ENCODE data around the gene PDE1A. TPM values are rescaled to one million over a fixed set of nuclear protein-coding genes. Genes with fewer than 3 reads are reported as not detected.

Gene PDE1A
- total RNA-seq, 1 experiment from 2014 or later: 0.11 TPM

DNA sequence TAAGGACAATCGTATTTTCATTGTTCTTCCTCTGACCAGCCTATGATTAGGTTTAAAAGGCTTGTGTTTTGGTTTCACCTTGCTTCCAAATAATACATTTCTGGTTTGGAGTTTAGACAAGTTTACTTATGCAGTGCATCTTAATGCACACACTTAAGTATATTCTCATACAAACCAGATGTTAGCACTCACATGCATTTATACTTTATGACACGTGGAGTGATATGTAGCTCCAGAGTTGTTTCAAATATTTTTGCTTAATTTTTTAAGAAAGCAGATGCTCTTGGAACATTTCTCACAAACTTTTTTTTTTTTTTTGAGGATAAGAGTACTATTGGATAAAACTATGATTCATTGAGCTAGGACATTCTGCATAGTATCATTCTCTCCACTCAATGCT is 109.9 kb downstream of the PDE1A start:
- Histone ChIP-seq H3K4me2 (no peak overlapping the region), H2AFZ (no peak overlapping the region), H4K20me1 (ENCODE audit: insufficient read depth) (no peaks in the 10 kb centered on the region), H3K9me2 (ENCODE audit: insufficient read depth) (no peaks in the 10 kb centered on the region), H3K79me2 (ENCODE audit: low read depth) (no peaks in the 10 kb centered on the region), H3K36me3 (ENCODE audit: low read depth) (no peaks in the 10 kb centered on the region), H3K9me3 (ENCODE audit: insufficient read depth, low read depth) (no peaks in the 10 kb centered on the region), H3K4me1 (replicated peaks; ENCODE audit: insufficient read depth) (no peaks in the 10 kb centered on the region), H3K27ac (no peak overlapping the region), H3K27me3 (ENCODE audit: insufficient read depth, low read depth) (no peaks in the 10 kb centered on the region), H3F3A (ENCODE audit: insufficient read depth, low read depth) (no peaks in the 10 kb centered on the region), H3K4me3 (no peak overlapping the region)
- no peak for DNase-seq
- CTCF ChIA-PET: no interaction called here
- no peak for TF ChIP-seq EZH2 (IDR thresholded peaks at IDR 0.05; ENCODE audit: low read depth)
- no peak for TF ChIP-seq CTCF (conservative IDR thresholded peaks at IDR 0.05)
- intact Hi-C loops (cut with micrococcal nuclease; ENCODE audit: unreplicated experiment): no loop called here
- POLR2A ChIA-PET (ENCODE audit: unreplicated experiment): no interaction called here
- no TSS peak for BruUV-seq (replicated peaks)

DNA sequence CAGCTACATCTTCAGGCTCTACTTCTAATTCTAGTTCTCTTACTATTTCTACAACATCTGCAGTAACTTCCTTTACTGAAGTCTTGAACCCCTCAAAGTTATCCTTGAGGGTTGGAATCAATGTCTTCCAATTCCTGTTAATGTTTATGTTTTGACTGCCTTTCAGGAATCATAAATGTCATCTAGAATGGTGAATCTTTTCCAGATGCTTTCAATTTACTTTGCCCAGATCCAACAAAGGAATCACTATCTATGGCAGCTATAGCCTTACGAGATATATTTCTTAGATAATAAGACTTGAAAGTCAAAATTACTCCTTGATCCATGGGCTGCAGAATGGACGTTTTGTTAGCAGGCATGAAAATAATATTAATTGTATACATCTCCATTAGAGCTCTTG is 123.9 kb downstream of the PDE1A start:
- CTCF ChIA-PET: no interaction called here
- no peak overlapping the region for H2AFZ ChIP-seq

DNA sequence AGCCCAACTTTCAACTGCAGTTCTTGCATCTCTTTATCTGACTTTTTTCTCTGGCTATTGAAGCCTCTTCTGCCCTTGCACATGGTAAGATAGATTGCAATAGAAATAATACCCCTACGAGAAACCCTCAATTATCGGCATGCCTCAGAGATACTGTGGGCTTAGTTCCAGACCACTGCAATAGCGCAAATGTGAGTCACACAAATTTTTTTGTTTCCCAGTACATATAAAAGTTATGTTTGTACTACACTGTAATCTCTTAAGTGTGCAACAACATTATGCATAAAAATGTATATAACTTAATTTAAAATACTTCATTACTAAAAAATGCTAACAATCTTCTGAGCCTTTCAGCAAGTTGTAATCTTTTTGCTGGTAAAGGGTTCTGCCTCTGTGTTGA is 124.7 kb downstream of the PDE1A start:
- H4K20me1 ChIP-seq (ENCODE audit: insufficient read depth): no peaks in the 10 kb centered on the region
- ChIA-PET POLR2A (ENCODE audit: unreplicated experiment) (no interaction called here), CTCF (no interaction called here)
- no peaks in the 10 kb centered on the region for H3K27me3 ChIP-seq (ENCODE audit: insufficient read depth, low read depth)
- no peak overlapping the region for H2AFZ ChIP-seq
- no peaks in the 10 kb centered on the region for H3K9me2 ChIP-seq (ENCODE audit: insufficient read depth)
- BruUV-seq (replicated peaks): no TSS peak
- intact Hi-C loops (cut with micrococcal nuclease; ENCODE audit: unreplicated experiment): no loop called here
- H3F3A ChIP-seq (ENCODE audit: insufficient read depth, low read depth): no peaks in the 10 kb centered on the region
- no peak overlapping the region for H3K4me3 ChIP-seq
- no peak overlapping the region for H3K4me2 ChIP-seq
- H3K9me3 ChIP-seq (ENCODE audit: insufficient read depth, low read depth): no peaks in the 10 kb centered on the region
- TF ChIP-seq EZH2 (IDR thresholded peaks at IDR 0.05; ENCODE audit: low read depth): no peak
- TF ChIP-seq CTCF (conservative IDR thresholded peaks at IDR 0.05): no peak
- no peak for DNase-seq
- no peak overlapping the region for H3K27ac ChIP-seq
- no peaks in the 10 kb centered on the region for H3K79me2 ChIP-seq (ENCODE audit: low read depth)
- no peaks in the 10 kb centered on the region for H3K36me3 ChIP-seq (ENCODE audit: low read depth)
- peaks cover 6% of the 10 kb centered on the region for H3K4me1 ChIP-seq (replicated peaks; ENCODE audit: insufficient read depth)

More for the DNA sequence above, 123.9 kb downstream of the PDE1A start:
- POLR2A ChIA-PET (ENCODE audit: unreplicated experiment): no interaction called here
- Histone ChIP-seq H3F3A (ENCODE audit: insufficient read depth, low read depth) (no peaks in the 10 kb centered on the region; the same call in 1 of the 2 replicates), H3K79me2 (ENCODE audit: low read depth) (no peaks in the 10 kb centered on the region), H3K4me3 (no peak overlapping the region), H3K36me3 (ENCODE audit: low read depth) (no peaks in the 10 kb centered on the region), H3K4me2 (no peak overlapping the region), H3K4me1 (replicated peaks; ENCODE audit: insufficient read depth) (peaks cover 6% of the 10 kb centered on the region), H3K9me3 (ENCODE audit: insufficient read depth, low read depth) (no peaks in the 10 kb centered on the region), H4K20me1 (ENCODE audit: insufficient read depth) (no peaks in the 10 kb centered on the region), H3K27ac (no peak overlapping the region), H3K27me3 (ENCODE audit: insufficient read depth, low read depth) (no peaks in the 10 kb centered on the region), H3K9me2 (ENCODE audit: insufficient read depth) (no peaks in the 10 kb centered on the region)
- BruUV-seq (replicated peaks): no TSS peak
- no peak for DNase-seq
- TF ChIP-seq EZH2 (IDR thresholded peaks at IDR 0.05; ENCODE audit: low read depth): no peak
- TF ChIP-seq CTCF (conservative IDR thresholded peaks at IDR 0.05): no peak
- intact Hi-C loops (cut with micrococcal nuclease; ENCODE audit: unreplicated experiment): no loop called here
